ENCODE data around the gene KIF16B. TPM values are rescaled to one million over a fixed set of nuclear protein-coding genes. Genes with fewer than 3 reads are reported as not detected.
"Not testable (repeated sequence)": the region's sequence is repeated elsewhere in the genome, so short reads cannot be mapped to it uniquely, and the experiment has no call there.

The KIF16B gene
- polyA plus RNA-seq, 4 donors = 19.0 to 22.7 (median 21.5) TPM

DNA sequence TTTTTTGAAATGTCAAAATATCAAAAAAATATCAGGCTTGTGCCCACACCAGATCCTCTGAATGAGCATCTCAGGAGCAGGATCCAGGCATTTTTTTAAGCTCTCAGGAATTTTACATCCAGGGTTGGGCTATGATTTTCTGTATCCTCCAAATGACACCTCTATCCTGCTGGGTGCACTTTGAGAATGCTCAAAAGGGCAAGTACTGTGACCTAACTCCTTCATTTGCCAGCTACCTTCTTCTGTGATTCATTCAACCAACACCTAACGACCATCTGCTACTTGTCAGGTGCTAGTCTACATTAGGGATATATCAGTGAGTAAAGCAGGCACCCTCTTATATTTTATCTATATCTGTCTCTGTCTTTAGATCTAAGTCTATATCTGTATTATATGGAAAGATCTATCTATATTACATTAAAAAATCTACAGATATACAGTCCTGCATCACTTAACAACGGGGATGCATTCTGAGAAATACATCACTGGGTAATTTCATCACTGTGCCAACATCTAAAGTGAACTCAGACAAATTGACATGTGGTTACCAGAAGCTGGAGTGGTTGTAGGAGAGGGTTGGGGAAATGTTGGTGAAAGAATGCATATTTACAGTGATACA lies 131.6 kb downstream of the KIF16B start:
- no peak for DNase-seq (ENCODE audit: low read depth in 4 of 4, low spot score in 3 of 4)

DNA sequence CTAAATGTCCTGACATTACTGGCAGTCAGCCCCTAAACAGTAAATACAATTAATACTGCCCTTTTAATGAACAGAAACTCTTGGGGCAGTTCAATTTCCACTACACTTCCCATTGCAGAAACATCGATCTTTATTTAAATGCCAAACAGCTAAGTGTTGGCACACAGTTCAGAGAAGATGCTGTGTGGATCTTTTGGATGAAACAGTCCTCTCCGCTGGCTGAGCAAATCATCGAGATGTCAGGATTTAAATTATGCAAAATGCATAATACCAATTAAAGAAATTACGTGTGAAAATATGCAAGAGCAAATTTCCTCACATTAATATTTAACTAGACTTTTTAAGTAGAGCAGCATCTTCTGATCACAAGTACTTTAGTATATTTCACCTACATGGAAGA lies 132.6 kb downstream of the KIF16B start:
- no peak for DNase-seq (ENCODE audit: low read depth in 4 of 4, low spot score in 3 of 4)

DNA sequence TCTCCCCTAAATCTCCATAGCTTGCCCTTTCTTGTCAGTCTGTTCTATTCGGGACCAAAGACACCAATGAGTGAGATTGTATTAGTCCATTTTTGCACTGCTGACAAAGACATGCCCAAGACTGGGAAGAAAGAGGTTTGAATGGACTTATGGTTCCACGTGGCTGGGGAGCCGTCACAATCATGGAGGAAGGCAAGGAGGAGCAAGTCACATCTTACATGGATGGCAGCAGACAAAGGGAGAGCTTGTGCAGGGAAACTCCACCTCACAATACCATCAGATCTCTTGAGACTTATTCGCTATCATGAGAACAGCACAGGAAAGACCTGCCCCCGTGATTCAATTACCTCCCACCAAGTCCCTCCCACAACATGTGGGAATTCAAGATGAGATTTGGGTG lies 133.7 kb downstream of the KIF16B start:
- DNase-seq (ENCODE audit: low read depth in 4 of 4, low spot score in 3 of 4) = not testable (repeated sequence)

DNA sequence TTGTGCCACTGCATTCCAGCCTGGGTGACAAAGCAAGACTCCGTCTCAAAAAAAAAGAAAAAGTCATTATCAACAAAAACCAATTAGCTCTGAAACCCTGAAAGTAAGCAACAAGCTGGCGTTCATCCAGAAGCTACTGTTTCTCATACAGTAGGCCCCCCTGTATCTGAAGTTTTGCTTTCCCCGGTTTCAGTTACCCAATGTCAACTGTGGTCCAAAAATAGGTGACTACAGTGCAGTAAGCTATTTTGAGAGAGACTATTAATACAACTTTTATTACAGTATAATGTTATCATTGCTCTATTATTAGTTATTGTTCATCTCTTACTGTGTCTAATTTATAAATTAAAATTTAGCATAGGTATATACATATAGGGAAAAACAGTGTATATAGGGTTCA lies 135.1 kb downstream of the KIF16B start:
- DNase-seq (ENCODE audit: low read depth in 4 of 4, low spot score in 3 of 4) = no peak

DNA sequence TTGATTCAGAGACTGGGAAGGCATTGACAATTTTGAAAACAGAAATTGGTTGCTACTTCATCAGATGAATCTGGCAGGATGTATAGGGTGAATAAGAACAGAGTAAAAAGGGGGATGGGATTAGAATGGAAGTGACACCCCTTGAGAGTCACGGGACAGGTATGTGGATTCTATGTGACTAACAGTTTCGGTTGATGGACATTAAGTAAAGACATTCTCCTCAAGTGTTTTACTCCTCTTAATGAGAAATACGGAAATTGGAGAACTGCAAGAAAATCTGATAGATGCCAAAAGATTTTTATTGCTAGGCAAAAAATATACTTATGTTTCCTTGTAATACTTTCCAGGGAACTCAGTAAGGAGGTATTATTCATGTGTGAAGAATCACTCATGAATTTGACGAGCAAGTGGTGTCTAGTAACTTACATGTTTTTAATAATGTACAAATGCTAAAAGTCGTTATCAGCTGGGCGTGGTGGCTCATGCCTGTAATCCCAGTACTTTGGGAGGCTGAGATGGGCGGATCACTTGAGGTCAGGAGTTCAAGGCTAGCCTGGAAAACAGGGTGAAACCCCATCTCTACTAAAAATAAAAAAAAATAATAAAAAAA lies 135.8 kb downstream of the KIF16B start:
- DNase-seq (ENCODE audit: low read depth in 4 of 4, low spot score in 3 of 4) = no peak

DNA sequence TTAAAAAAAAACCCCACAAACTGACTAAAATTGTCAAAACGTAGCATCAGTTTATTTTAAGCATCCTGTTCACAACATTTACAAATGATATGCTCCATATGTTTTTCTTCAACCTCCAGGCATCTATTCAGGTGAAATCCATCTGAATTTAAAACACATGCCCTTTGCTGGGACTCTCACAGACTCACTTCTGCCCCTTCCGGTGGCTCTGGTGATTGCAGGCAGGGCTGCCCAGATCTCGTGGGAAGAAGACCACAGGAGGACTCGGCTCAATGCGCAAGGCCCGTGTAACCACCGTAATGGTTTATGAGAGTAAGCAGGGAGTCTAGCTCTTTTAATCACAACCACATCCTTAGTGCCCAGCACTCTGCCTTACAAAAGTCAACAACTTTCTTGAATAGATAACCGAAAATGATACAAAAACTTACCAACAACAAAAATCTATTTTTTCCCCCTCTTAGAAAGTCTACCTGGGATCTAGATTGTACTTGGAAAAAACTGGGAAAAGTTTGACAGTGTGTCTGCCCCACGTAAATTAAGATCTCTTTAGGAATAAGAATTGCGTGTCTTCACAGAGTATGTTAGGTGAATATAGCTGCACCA lies 139.1 kb downstream of the KIF16B start:
- peak in 1 of 4 donors; percentile 30 for DNase-seq (ENCODE audit: low read depth in 4 of 4, low spot score in 3 of 4)

DNA sequence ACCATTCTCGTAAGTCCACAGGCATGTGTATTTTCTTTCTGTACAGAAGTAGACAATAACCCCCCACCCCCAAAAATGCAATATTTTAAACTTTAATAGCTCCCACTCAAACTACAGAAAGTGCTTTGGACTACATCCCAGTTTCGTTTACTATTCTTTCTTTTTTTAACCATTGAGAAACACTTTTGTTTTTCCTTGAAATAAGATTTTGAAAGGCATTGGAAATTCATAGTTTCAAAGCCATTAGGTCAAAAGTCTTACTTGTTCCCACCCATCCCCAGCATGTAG lies 140.0 kb downstream of the KIF16B start:
- peak in 1 of 4 donors; percentile 29 for DNase-seq (ENCODE audit: low read depth in 4 of 4, low spot score in 3 of 4)

DNA sequence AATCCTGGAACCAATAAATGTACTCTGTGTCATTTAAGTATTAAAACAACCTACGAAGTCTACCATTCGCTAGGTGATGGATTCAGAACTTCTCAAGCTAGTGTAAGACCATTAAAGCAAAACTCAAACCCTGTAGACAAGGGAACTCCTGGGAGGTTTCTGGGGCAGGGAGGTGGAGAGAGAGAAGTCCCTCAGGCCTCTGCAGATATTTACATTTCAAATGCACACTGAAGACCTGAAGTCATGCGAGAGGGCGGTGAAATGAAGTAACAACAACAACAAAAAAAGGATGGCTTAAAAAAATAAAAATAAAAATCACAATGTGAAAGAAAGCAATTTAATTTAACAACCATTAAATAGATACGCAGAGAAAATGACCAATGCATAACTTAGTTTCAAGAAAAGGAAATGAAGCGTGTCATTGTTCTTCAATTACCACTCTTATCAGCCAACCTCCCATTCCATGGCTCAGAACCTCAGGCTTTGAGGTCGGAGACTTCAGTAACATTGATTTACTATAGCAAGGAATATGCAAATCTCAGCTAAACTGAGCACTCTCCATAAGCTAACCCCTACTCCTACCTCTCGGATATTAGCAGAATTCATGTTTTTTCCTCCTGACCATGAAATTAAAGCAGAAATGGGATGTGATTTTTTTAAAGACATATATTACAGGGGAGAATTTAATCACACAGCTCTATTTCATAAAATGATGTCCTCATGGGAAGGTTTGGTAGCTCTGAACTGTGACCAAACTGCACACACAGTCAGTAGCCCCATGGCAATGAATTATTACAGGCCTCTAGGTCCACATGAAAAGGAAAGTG lies 140.6 kb downstream of the KIF16B start:
- peak in 1 of 4 donors; percentile 65 for DNase-seq (ENCODE audit: low read depth in 4 of 4, low spot score in 3 of 4)

DNA sequence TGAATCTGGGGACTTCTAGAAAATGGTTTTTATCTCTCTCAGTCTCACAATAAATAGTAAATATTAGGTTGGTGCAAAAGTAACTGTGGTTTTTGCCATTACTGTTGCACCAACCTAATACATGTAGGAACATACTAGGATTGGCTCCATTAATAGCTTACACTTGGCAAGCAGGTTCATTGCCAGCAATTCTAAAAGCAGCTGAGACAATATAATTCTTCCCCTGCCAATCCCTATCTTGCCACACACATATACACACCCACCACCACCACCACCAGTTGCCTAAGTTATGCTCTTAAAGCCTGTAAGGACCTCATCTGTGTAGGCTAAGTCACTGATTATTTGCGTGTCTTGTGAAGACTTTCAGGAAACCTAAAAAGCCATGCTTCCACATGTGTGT lies 145.1 kb downstream of the KIF16B start:
- no peak for DNase-seq (ENCODE audit: low read depth in 4 of 4, low spot score in 3 of 4)

DNA sequence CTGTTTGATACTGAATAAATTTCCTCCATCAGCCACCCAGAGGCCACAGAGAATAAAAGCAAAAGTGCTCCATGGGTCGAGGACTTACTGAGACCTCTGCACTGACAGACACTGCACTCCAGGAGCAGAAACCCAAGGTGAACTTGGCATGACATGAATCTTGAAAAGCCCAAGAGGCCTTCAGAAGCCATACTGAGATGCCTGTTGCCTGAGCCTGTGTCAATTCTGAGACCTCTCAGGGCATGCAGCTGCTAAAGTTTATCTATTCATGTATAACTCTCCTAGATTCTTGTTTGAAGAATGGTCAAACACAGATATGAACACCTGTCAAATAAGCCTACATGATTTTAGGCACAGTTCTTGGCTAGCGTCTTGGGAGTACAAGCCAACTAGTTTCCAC lies 145.7 kb downstream of the KIF16B start:
- no peak for DNase-seq (ENCODE audit: low read depth in 4 of 4, low spot score in 3 of 4)

DNA sequence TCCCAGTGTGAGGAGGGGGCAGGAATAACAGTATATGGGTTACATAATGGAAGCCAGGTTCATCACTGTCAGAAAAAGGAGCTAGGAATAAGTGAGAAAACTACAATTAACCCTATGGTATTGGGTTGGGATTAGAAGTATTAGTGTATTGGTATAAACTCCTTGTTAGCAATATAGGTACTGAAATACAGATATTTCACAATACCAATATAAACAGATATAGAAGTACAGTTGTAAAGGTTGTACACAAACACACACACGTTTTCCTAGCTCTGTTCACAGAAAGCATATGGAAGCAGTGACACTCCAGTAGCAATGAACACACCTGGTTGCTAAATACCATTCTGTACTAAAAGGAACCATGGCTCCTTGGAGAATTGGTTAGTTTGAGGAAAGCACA lies 148.5 kb downstream of the KIF16B start:
- DNase-seq (ENCODE audit: low read depth in 4 of 4, low spot score in 3 of 4) = no peak

DNA sequence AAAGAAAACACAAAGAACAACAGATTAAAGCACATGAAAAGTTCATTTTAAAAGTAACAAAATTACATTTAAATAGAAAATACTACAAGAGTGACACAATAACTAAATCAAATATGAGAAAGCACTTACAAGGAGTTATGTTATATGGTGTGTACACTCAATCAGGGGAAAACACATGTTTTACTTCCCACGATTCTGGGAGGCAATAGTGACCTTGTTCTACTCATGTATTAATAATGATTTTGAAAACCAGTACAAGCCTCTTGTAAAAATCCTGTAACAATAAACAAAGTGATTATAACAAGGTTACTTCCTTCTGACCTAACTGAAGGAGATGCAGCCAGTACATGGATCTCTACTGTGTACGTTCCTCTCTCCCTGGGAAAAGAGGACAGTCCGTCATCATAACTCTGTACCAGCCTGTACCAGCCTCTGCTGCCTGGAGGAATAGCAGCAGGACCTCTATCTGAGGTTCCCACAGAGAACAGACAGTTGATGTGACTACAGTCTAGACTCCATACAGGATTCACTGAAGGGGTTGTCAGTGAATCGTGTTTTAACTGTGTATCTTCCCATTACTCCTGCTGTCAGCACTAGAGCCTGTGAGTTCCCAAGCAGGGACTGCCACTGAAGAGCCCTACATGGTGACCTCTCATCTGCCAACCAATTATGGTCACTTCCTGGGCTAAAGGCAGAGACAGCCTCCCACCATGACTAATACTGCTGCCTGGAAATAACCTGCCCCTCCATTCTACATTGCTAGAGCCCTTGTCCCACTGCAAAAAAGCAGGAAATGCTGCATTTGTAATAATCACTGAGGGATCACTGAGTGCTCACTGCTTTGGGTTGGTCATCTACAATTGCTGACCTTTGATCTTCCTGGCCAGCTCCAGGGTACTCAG lies 149.7 kb downstream of the KIF16B start:
- no peak for DNase-seq (ENCODE audit: low read depth in 4 of 4, low spot score in 3 of 4)

DNA sequence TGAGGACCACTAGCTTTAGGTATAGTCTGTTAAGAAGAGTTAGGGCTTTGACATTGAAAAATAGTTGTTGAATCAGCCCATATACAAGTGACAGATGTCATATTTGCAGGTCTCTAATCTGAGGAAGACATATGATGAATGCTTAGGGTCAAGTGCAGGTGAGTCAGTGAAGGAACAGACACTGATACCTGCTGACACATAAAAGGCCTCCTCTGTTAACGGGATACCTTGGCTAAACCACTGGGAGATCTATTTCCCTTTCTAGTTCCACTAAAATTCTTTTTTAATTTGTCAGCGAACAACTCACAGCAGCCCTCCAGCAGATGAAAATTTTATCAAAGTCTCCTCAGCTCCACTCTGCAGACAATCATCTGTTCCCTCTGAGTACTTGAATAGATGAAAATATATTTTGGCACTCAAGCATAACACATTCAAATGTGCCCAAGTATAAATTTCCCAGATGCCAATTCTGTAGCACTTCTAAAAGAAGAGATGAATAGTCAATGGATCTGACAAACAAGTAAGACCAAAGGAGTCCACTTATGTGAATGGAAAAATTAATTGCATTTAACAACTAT lies 154.0 kb downstream of the KIF16B start:
- DNase-seq (ENCODE audit: low read depth in 4 of 4, low spot score in 3 of 4) = no peak

DNA sequence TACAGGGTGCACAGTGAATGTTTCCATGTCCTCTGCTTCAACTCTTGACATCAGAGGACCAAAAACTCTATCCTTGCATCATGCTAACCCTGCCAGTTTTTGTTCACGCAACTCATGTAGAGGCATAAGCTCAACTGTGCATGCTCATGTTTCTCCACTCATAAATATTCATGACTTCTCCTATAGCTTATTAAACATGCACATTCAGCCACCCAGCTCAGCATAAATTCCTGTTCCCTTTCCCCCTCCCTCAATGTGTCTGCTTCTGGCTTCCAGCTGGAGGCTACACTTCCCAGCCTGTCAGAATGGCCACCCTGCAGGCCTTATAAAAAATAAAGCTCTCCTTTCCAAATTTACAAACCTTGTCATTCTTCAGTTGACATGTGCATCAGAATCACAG lies 154.6 kb downstream of the KIF16B start:
- no peak for DNase-seq (ENCODE audit: low read depth in 4 of 4, low spot score in 3 of 4)

DNA sequence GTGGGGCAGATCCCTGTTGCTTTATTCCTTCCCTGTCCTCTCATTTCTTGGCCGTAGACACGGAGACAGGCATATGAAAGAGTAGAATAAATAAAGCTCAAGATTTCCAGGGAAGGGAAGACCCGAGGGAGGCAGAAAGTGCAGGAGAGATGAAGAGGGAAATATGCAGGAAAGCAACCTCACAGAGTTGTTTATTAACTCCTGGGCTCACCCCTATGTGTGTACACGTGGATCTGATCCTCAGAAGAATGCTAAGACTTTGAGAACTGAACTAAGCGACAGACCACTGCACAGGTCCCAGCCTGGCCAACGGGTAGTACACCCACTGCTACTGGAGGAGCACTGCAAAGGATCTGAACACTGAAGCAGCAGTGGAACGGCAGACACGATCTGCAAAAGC lies 156.2 kb downstream of the KIF16B start:
- no peak for DNase-seq (ENCODE audit: low read depth in 4 of 4, low spot score in 3 of 4)

DNA sequence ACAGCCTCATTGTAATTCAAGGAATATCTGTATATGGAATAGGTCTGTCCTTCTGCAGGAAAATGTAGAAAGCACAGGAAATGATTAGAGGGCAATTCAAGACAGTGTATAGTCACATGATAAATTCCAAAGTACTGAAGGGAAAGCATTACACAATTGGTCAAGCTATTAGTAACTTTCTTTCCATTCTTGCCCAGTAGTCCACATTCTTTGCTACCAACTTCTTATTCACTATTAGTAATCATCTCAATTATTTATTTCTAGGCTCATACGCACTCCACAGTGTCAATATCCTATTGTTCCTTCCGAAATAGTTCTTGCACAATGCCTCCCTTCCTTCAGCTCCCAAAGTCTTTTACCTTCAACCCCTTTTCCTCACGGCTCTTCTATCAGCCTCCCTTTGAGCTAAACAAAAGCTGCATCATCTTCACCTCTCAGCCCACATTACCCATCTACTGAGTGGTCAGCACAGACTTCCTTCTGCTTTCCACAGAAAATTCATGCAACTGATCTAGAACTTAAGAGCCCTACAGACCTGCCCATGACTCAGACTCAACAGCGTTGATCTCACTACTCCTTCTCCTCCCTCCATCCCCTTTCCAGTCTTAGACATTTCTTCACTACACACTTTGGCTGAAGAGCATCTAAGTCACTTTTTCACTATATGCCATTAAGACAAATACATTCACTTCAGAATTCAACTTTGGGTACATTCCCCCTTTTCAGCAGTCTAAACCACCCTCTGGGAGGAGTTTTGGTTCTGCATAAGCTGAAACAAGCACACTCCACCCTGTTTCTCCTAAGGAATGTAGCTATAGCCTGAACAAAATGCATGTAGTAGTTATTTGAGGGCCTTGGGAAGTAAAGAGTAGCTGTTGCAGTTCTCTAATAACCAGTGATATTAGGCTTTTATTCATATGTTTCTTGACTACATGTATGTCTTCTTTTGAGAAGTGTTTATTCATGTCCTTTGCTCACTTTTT lies 157.9 kb downstream of the KIF16B start:
- no peak for DNase-seq (ENCODE audit: low read depth in 4 of 4, low spot score in 3 of 4)

DNA sequence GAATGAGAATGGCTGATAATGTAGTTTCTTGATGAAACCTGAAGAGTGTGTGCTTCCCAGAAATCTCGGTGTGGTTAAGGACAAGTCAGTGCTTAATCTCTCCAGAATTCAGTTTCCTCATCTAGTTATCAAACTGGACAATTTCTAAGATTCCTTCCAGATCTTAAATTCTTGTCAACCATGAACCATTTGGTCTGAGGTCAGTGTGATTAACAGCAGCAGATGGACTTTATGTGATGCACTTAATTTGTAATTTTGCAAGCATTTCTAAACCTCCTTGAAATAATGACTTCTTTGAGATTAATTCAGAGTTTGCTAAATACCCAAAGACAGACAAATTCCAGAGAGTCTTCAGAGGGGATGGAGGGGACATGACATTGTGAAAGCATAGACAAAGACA lies 160.3 kb downstream of the KIF16B start:
- no peak for DNase-seq (ENCODE audit: low read depth in 4 of 4, low spot score in 3 of 4)

DNA sequence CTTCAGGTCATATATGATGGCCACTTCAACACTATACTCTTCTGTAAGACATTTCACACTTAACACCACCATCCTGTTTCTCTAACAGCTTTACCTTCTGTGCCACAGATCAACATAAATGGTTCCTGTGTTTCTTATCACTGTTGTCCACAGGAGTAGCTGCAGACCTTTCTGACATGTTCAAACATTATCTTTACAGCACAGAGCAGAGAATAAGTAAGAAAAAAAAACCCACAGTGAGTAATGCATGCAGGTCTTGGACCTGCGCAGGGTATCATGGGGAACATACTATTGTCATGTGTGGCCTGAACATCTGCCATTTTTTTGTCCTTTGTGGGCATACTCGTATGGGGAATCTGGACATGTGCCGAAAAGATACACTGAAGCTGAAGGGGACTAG lies 161.9 kb downstream of the KIF16B start:
- DNase-seq (ENCODE audit: low read depth in 4 of 4, low spot score in 3 of 4) = no peak

DNA sequence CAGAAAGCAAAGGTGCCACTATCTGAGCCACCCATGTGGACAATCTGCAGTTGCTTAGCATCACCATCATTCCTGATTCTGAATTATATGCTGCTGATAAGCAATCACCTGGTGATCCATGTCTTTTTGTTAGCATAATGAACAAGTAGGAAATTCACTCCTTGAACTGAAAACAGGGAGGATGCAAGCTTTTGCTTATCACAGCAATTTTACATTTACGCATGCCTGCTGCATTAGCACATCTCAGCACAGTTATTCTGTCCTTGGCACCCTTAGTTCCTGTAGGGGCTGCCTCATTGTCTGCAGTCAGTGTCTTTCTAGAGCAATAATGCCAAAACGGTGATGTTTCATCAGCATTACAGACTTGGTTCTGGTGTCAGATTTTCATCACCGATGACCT lies 162.6 kb downstream of the KIF16B start:
- no peak for DNase-seq (ENCODE audit: low read depth in 4 of 4, low spot score in 3 of 4)

Measured in right renal pelvis (tissue), 4 donors.